Hepatocyte (in vitro differentiated cells): ENCODE data around the gene RAB11FIP4. TPM values are rescaled to one million over a fixed set of nuclear protein-coding genes. Genes with fewer than 3 reads are reported as not detected.

Experiments
- DNase-seq: peaks from one replicate; pipeline ENCODE4 v3.0.0-alpha.2; 2016; ENCODE audit warnings: low spot score
- H2AFZ ChIP-seq: fragments of 200-600 bp; sonication (generic); 2 replicates; pipeline ENCODE4 v1.6.0; 2016; ENCODE audit warnings: antibody characterized with exemption, mild to moderate bottlenecking
- H3K27ac ChIP-seq: fragments of 200-600 bp; sonication (generic); 2 replicates; pipeline ENCODE4 v1.5.1; 2016; ENCODE audit warnings: mild to moderate bottlenecking
- H3K27me3 ChIP-seq: fragments of 200-600 bp; sonication (generic); 2 replicates; pipeline ENCODE4 v1.6.1; 2016
- H3K36me3 ChIP-seq: fragments of 200-600 bp; sonication (generic); replicated peaks from 2 replicates; pipeline ENCODE4 v1.5.1; 2016; ENCODE audit warnings: low read depth; ENCODE audit not compliant: insufficient read depth
- H3K4me1 ChIP-seq: fragments of 200-600 bp; sonication (generic); 2 replicates; pipeline ENCODE4 v1.5.1; 2016; ENCODE audit warnings: mild to moderate bottlenecking, moderate library complexity; ENCODE audit not compliant: insufficient read depth
- H3K4me2 ChIP-seq: fragments of 200-600 bp; sonication (generic); 2 replicates; pipeline ENCODE4 v1.6.0; 2016
- H3K4me3 ChIP-seq: fragments of 200-600 bp; sonication (generic); 2 replicates; pipeline ENCODE4 v1.5.1; 2016; ENCODE audit warnings: mild to moderate bottlenecking
- H3K79me2 ChIP-seq: fragments of 200-600 bp; sonication (generic); 2 replicates; pipeline ENCODE4 v1.6.0; 2017; ENCODE audit warnings: mild to moderate bottlenecking
- H3K9me2 ChIP-seq: fragments of 200-600 bp; sonication (generic); replicated peaks from 2 replicates; pipeline ENCODE4 v1.6.0; 2017; ENCODE audit warnings: mild to moderate bottlenecking; ENCODE audit not compliant: insufficient read depth
- H3K9me3 ChIP-seq: fragments of 200-600 bp; sonication (generic); 2 replicates; pipeline ENCODE4 v1.5.1; 2016; ENCODE audit warnings: low read depth, mild to moderate bottlenecking
- H4K20me1 ChIP-seq: fragments of 200-600 bp; sonication (generic); 2 replicates; pipeline ENCODE4 v1.6.0; 2016; ENCODE audit warnings: mild to moderate bottlenecking; ENCODE audit not compliant: insufficient read depth, poor library complexity, severe bottlenecking
- CTCF ChIP-seq: fragments of 200-600 bp; sonication (generic); IDR thresholded peaks from 2 replicates; pipeline ENCODE4 v1.5.1; 2016; ENCODE audit warnings: antibody characterized with exemption, mild to moderate bottlenecking; ENCODE audit not compliant: poor library complexity
- EZH2 ChIP-seq: fragments of 200-600 bp; sonication (generic); IDR thresholded peaks from 2 replicates; pipeline ENCODE4 v1.6.1; 2016; ENCODE audit warnings: antibody characterized with exemption, mild to moderate bottlenecking, borderline replicate concordance
- EZH2phosphoT487 ChIP-seq: fragments of 200-600 bp; sonication (generic); IDR thresholded peaks from one replicate; pipeline ENCODE4 v1.6.1; 2018; ENCODE audit warnings: antibody characterized with exemption, mild to moderate bottlenecking, low read depth, moderate library complexity; ENCODE audit not compliant: unreplicated experiment, severe bottlenecking
- WGBS: methylation state at CpG from one replicate; pipeline ENCODE4 v1.1.6; 2016; ENCODE audit warnings: low lambda C conversion rate; ENCODE audit errors: missing lambda C conversion rate; 5-methylcytosine and 5-hydroxymethylcytosine counted together
- polyA plus RNA-seq: library from polyadenylated mRNA; unstranded; fragments of >200 nt; fragmentation: Nextera tagmentation; extraction: Ambion mirVana; gene quantifications from 2 replicates; pipeline ENCODE4 v1.2.1, GENCODE V29; 2016
- total RNA-seq: library from RNA; depleted of rRNA; stranded (reverse); fragments of >200 nt; gene quantifications from 2 replicates; pipeline ENCODE4 v1.2.3, GENCODE V29; 2014

Gene RAB11FIP4
- total and polyA plus RNA-seq, 2 experiments from 2014 or later = 25.8 to 35.6 TPM

- Histone ChIP-seq H3K9me3 (no peaks in the 10 kb centered on the region), H3K9me2 (no peaks in the 10 kb centered on the region), H3K4me3 (no peak overlapping the region), H3K79me2 (no peaks in the 10 kb centered on the region), H3K4me1 (no peaks in the 10 kb centered on the region), H3K4me2 (no peak overlapping the region), H2AFZ (no peak overlapping the region), H3K27ac (no peak overlapping the region), H3K36me3 (no peaks in the 10 kb centered on the region), H4K20me1 (no peaks in the 10 kb centered on the region), H3K27me3 (no peaks in the 10 kb centered on the region)
- 87% methylated on average over 13 of the region's 13 CpGs for WGBS
- no peak for DNase-seq
- TF ChIP-seq EZH2 (no peak), CTCF (no peak), EZH2phosphoT487 (no peak)
Observed at GRCh38 chr17:31446195-31446967, 54.9 kb downstream of the RAB11FIP4 start.

- peaks cover 8% of the 10 kb centered on the region for H3K4me1 ChIP-seq
- TF ChIP-seq CTCF = no peak
- no peak for TF ChIP-seq EZH2phosphoT487
- no peak for TF ChIP-seq EZH2
- H3K4me2 ChIP-seq = no peak overlapping the region
- no peak overlapping the region for H3K27ac ChIP-seq
- no peak overlapping the region for H2AFZ ChIP-seq
- 83% methylated on average over 5 of the region's 5 CpGs for WGBS
- H3K4me3 ChIP-seq = no peak overlapping the region
- DNase-seq = no peak
- H4K20me1 ChIP-seq = no peaks in the 10 kb centered on the region
- no peaks in the 10 kb centered on the region for H3K79me2 ChIP-seq
- no peaks in the 10 kb centered on the region for H3K36me3 ChIP-seq
- H3K9me3 ChIP-seq = no peaks in the 10 kb centered on the region
- H3K27me3 ChIP-seq = no peaks in the 10 kb centered on the region
- H3K9me2 ChIP-seq = no peaks in the 10 kb centered on the region
Observed at GRCh38 chr17:31448467-31449077, 57.1 kb downstream of the RAB11FIP4 start.

GRCh38 chr17:31449111-31449510 is 57.6 kb downstream of the RAB11FIP4 start:
- H3K79me2 ChIP-seq = no peaks in the 10 kb centered on the region
- no peaks in the 10 kb centered on the region for H3K9me3 ChIP-seq
- H3K9me2 ChIP-seq = no peaks in the 10 kb centered on the region
- TF ChIP-seq EZH2 (no peak), EZH2phosphoT487 (no peak), CTCF (no peak)
- no peak overlapping the region for H2AFZ ChIP-seq
- 92% methylated on average over 7 of the region's 7 CpGs for WGBS
- no peak overlapping the region for H3K4me2 ChIP-seq
- H3K27ac ChIP-seq = no peak overlapping the region
- no peaks in the 10 kb centered on the region for H3K27me3 ChIP-seq
- H3K4me3 ChIP-seq = no peak overlapping the region
- no peaks in the 10 kb centered on the region for H3K36me3 ChIP-seq
- DNase-seq = no peak
- H3K4me1 ChIP-seq = peaks cover 8% of the 10 kb centered on the region
- no peaks in the 10 kb centered on the region for H4K20me1 ChIP-seq
